HG03060 (cell line): ENCODE results near the gene INPP4A.
A peak's percentile ranks its signal among the peaks of the same experiment; 100 is the strongest.

Source experiments
- ATAC-seq: cut with Tn5 transposase; IDR thresholded peaks from one replicate; pipeline ENCODE4 v1.9.1; 2021; ENCODE audit warnings: low read depth, moderate number of reproducible peaks; ENCODE audit not compliant: unreplicated experiment

INPP4A gene

GRCh38 chr2:98606431-98606830 is 161.8 kb downstream of the INPP4A start:
- ATAC-seq: no peak

GRCh38 chr2:98607104-98607503 is 162.4 kb downstream of the INPP4A start:
- ATAC-seq: no peak

- ATAC-seq: no peak
Observed at GRCh38 chr2:98607741-98608115, 163.1 kb downstream of the INPP4A start.

DNA sequence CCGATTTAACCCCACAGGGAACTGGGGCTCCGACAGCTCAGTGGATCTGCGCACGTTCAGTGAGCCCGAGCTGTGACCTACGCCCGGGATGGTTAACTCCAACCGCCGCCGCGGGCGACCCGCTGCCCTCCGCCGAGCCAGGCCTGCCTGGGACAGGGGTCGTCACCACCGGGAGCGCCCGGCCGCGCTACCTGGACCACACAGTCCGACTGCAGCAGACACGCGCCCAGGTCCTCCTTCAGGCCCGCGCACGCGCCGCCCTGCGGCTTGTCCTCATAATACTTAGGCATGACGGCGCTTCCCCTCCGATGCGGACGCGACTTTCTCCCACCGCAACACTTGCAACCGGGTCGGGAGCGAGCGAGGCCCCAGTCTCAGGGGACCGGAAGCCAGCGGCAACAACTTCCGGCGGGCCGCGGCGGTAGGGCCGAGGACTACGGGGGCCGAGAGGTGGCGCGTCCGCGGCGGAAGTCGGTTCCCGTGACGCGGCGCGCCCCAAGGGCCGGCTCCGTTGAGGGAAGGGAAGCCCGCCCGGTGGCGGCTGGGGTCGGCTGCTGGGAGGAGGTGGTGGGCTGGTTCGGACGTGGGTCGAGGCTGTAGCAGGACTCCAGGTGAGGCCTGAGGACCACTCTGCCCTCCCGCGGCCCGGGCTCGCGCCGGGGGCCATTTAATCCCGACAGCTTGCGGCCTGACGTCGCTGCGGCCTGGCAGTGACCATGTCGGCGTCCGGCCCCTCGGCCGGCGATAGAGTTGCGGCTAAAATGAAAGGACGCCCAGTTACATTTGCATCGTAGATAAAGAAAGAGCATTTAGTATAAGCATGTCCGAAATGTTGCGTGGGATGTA is 163.7 kb downstream of the INPP4A start, which contains the start of the genes COA5 and UNC50:
Gene COA5 (minus strand): TSS at position 397 of the 846 bp plus-strand sequence. CDS start 107 bp downstream, at position 290.
Gene UNC50 (plus strand): TSS at position 474 of the 846 bp plus-strand sequence. CDS start 1,171 bp downstream, outside the sequence.
- ATAC-seq: peak; percentile 49

DNA sequence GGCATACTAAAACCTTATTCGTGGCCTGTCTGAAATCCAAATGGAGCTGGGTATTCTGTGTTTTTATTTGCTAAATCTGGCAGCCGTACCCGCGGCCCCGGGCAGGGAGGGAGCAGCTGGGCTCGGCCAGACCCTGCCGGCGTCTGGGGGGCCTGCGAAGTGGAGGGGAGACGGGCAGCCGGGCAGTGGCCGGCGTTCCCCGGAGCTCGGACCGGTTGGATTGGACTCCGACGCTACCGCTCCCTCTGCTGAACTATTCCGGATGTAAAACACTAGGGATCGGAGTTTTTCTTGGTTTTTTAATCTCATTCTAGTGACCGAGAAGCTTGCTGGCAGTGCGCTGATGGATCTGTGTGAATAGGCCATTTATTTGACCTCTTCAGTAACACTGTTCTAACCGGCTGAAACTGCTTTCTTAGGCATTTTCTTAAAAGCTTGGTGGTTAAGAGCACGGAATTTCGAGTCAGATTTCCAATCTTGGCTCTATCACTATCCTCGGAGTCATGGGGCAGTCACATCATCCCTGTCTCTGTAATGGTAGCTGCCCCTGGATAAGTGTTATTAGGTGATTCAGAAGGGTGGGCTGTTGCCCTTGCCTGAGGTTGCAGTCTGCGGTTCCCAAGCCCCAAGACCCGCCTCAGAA is 164.4 kb downstream of the INPP4A start:
- no peak for ATAC-seq

DNA sequence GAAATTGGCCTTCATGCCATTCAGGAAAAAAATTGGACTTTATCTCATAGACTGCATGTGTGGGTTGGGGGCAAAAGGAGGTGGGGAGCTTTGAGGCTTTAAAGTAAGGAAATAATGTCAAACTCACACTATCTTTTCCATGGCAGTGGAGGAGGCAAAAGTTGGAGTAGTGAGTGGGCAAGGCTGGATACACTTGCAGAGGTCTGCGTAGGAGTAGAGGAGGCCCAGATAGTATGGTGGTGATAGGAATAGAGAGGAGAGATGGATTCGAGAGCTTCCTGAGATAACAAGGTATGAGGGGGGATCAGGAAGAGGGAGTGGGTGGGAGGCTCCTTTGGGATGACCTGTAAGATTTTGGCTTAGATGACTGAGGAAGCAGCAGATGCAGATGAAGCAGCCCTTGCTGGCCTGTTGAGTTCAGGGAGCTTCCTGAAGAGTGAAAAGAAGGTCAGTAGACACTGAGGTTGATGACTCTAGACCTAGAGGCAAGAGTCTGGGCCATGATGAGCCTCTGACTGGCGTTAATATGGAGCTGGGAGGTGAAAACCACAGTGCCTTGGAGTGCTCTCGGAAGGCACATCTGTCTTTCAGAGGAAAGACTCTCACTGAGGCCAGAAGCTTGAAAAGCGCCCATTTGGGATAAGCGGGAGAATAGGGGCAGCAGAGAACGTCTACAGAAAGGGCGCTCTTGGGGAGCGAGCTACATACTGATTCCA is 169.5 kb downstream of the INPP4A start:
- ATAC-seq: no peak

DNA sequence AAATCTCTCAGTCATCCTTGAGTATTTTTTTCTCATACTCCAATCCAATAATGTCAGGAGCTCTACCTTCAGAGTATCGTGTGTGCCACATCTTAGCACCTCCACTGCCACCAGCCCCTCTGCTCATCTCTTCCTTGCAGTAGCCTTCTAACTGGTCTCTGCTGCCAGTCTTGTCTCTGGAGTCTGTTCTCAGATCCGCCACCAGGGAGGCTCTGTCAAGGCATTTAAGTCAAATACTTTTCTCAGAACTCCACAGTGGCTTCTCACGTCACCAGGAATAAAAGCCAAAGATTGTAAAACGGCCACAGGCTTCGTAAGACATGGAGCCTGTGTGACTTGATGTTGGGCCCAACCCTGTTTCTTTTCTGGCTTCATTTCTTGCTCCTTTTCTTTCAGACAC is 170.8 kb downstream of the INPP4A start:
- no peak for ATAC-seq

GRCh38 chr2:98617149-98617548 is 172.5 kb downstream of the INPP4A start:
- ATAC-seq: no peak

GRCh38 chr2:98623657-98624056 is 179.0 kb downstream of the INPP4A start:
- ATAC-seq: no peak

GRCh38 chr2:98632351-98632750 is 187.7 kb downstream of the INPP4A start:
- no peak for ATAC-seq

- no peak for ATAC-seq
Observed at GRCh38 chr2:98634406-98635092, 189.9 kb downstream of the INPP4A start.

- no peak for ATAC-seq
Observed at GRCh38 chr2:98637401-98638147, 192.9 kb downstream of the INPP4A start.

DNA sequence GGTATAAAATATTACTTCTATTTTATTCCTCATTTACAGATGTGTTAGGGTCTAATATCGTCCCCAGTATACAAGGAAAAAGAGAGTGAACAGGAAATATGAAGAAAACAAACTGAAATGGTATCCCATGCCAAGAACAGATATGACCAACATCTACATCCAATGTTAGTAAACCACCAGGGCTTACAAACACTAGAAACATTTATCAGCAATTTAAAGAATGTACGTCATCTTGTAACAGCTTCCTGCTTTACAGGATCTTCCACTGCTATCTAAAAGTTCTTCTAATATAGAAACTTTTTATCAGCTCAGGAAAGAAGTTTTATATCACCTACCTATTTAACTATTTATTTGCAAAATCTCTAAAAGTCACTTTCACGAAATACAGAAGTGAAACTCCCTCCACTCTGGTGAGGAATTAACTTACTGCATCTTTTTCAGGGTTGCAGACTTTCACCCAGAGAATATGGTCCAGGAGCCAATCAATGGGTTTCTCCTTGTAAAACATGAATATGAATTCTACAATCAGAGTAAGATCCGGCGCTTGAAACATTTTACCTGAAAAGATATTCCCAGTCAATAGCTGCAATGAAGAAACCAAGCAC is 198.9 kb downstream of the INPP4A start:
- ATAC-seq: no peak
